BJ (cell line): ENCODE data around the gene MEA1. TPM values are rescaled to one million over a fixed set of nuclear protein-coding genes. Genes with fewer than 3 reads are reported as not detected.

ENCODE experiments used
- CTCF ChIA-PET: fragments of 350-600 bp; formaldehyde crosslinking; extraction: SDS; loops from one replicate; lab custom pipeline; 2021; ENCODE audit warnings: antibody characterized with exemption, inconsistent platforms; lab: Yijun Ruan, JAX
- POLR2A ChIA-PET: fragments of 300-600 bp; sonication (Branson Sonifier 250); formaldehyde crosslinking; extraction: SDS; loops from one replicate; lab custom pipeline; 2021; ENCODE audit warnings: antibody characterized with exemption; lab: Charles Lee
- DNase-seq: peaks from one replicate; pipeline ENCODE4 v3.0.0-alpha.2; 2011; ENCODE audit warnings: low read depth
- H3K27me3 ChIP-seq: 2 replicates; pipeline ENCODE4 v1.6.0; 2011; ENCODE audit warnings: low read length; ENCODE audit not compliant: control insufficient read depth, insufficient read depth
- H3K36me3 ChIP-seq: 2 replicates; pipeline ENCODE4 v1.5.1; 2011; ENCODE audit warnings: low read length; ENCODE audit not compliant: control insufficient read depth, insufficient read depth
- H3K4me3 ChIP-seq: 2 replicates; pipeline ENCODE4 v1.5.1; 2011; ENCODE audit warnings: low read depth, mild to moderate bottlenecking, control low read depth, low read length
- CTCF ChIP-seq: IDR thresholded peaks from 2 replicates; pipeline ENCODE4 v1.5.1; 2011; ENCODE audit warnings: low read depth, mild to moderate bottlenecking, control low read depth, inconsistent platforms, low read length, moderate library complexity; ENCODE audit not compliant: insufficient read depth
- polyA plus RNA-seq: library from polyadenylated mRNA; depleted of rRNA; stranded (reverse); fragments of >200 nt; gene quantifications from 2 replicates; pipeline ENCODE4 v1.2.3, GENCODE V29; 2011

The MEA1 gene
- polyA plus RNA-seq, 1 experiment: 107 TPM

- POLR2A ChIA-PET: interaction anchor here (0.5 to 1.0 kb wide), 5 partner anchors 9 to 125 kb away, joined by 4 to 18 read pairs (median 4); partner anchors contain the start of genes CNPY3 and KLHDC3
- DNase-seq: no peak
- TF ChIP-seq CTCF: no peak
- no peaks in the 10 kb centered on the region for H3K27me3 ChIP-seq
- CTCF ChIA-PET: interaction anchor here (0.9 to 3.1 kb wide), 4 partner anchors 40 to 117 kb away, joined by 4 to 12 read pairs (median 6); partner anchors contain the start of genes KLHDC3 and MEA1
- peak overlapping the region; percentile 20; the same call in 1 of the 2 replicates for H3K4me3 ChIP-seq
- H3K36me3 ChIP-seq: peaks cover 8% of the 10 kb centered on the region
These were observed 40.6 kb upstream of the MEA1 start for GRCh38 chr6:43054206-43054943.

GRCh38 chr6:43053545-43054205 lies 39.9 kb upstream of the MEA1 start, which contains the start of gene CUL7:
CUL7 (minus strand) TSS chr6:43053851; CDS start chr6:43052788, 1,063 bp downstream.
- H3K36me3 ChIP-seq: peaks cover 11% of the 10 kb centered on the region
- CTCF ChIA-PET: interaction anchor here (1.9 to 3.1 kb wide), 2 partner anchors 40 to 90 kb away, joined by 5 to 12 read pairs; partner anchors contain the start of genes KLHDC3 and MEA1
- H3K27me3 ChIP-seq: no peaks in the 10 kb centered on the region
- H3K4me3 ChIP-seq: peak within 1 kb of the TSS; percentile 78
- no peak for TF ChIP-seq CTCF
- peak; percentile 75 for DNase-seq
- POLR2A ChIA-PET: interaction anchor here (0.5 to 1.0 kb wide), 6 partner anchors 9 to 124 kb away, joined by 3 to 18 read pairs (median 4); partner anchors contain the start of genes CNPY3, KLHDC3 and PPP2R5D

GRCh38 chr6:43052842-43053544 lies 39.2 kb upstream of the MEA1 start:
- Histone ChIP-seq H3K36me3 (peaks cover 14% of the 10 kb centered on the region), H3K27me3 (no peaks in the 10 kb centered on the region), H3K4me3 (peak overlapping the region; percentile 78)
- no peak for DNase-seq
- ChIA-PET CTCF (interaction anchor here (1.9 to 3.1 kb wide), 2 partner anchors 39 to 90 kb away, joined by 5 to 12 read pairs; partner anchors contain the start of genes KLHDC3 and MEA1), POLR2A (interaction anchor here (0.6 to 1.0 kb wide), 3 partner anchors 39 to 124 kb away, joined by 3 to 5 read pairs (median 4); partner anchors contain the start of genes CNPY3, KLHDC3 and PPP2R5D)
- TF ChIP-seq CTCF: no peak

- Histone ChIP-seq H3K4me3 (peak overlapping the region; percentile 78), H3K27me3 (no peaks in the 10 kb centered on the region), H3K36me3 (peaks cover 16% of the 10 kb centered on the region)
- TF ChIP-seq CTCF: no peak
- no peak for DNase-seq
- ChIA-PET CTCF (interaction anchor here (3.1 kb wide), 1 partner anchor 91 kb away, joined by 12 read pairs; no protein-coding TSS in a partner anchor), POLR2A (no interaction called here)
These were observed 38.6 kb upstream of the MEA1 start for GRCh38 chr6:43052225-43052841.
